Raji (cell line): ENCODE data around the gene DRC1.

ENCODE experiments used
- POLR2A ChIP-seq: IDR thresholded peaks from 2 replicates; pipeline ENCODE4 v1.6.1; 2011; ENCODE audit warnings: low read depth, low read length, control low read depth; ENCODE audit not compliant: insufficient read depth

DRC1 gene

GRCh38 chr2:26394694-26395093, 7.0 kb upstream of the DRC1 start:
- TF ChIP-seq POLR2A = no peak

- no peak for TF ChIP-seq POLR2A
These were observed 6.3 kb upstream of the DRC1 start for GRCh38 chr2:26395394-26395793.

- no peak for TF ChIP-seq POLR2A
These were observed 4.9 kb upstream of the DRC1 start for GRCh38 chr2:26396734-26397298.

GRCh38 chr2:26399771-26400376, 1.8 kb upstream of the DRC1 start:
- no peak for TF ChIP-seq POLR2A

GRCh38 chr2:26400723-26401122, 997 bp upstream of the DRC1 start:
- no peak for TF ChIP-seq POLR2A

- TF ChIP-seq POLR2A = no peak
These were observed 5.8 kb downstream of the DRC1 start for GRCh38 chr2:26407526-26407925.

GRCh38 chr2:26409785-26410184, 8.1 kb downstream of the DRC1 start:
- no peak for TF ChIP-seq POLR2A

- TF ChIP-seq POLR2A = no peak
These were observed 9.1 kb downstream of the DRC1 start for GRCh38 chr2:26410764-26411243.

GRCh38 chr2:26411419-26411818, 9.7 kb downstream of the DRC1 start:
- no peak for TF ChIP-seq POLR2A

- TF ChIP-seq POLR2A = no peak
These were observed 10.5 kb downstream of the DRC1 start for GRCh38 chr2:26412091-26412673.

- no peak for TF ChIP-seq POLR2A
These were observed 12.6 kb downstream of the DRC1 start for GRCh38 chr2:26414311-26414710.

- no peak for TF ChIP-seq POLR2A
These were observed 20.2 kb downstream of the DRC1 start for GRCh38 chr2:26421961-26422360.

- TF ChIP-seq POLR2A = no peak
These were observed 21.4 kb downstream of the DRC1 start for GRCh38 chr2:26422947-26423629.

GRCh38 chr2:26423750-26424149, 22.0 kb downstream of the DRC1 start:
- TF ChIP-seq POLR2A = no peak

GRCh38 chr2:26424221-26424620, 22.5 kb downstream of the DRC1 start:
- TF ChIP-seq POLR2A = no peak

GRCh38 chr2:26428846-26429245, 27.1 kb downstream of the DRC1 start:
- no peak for TF ChIP-seq POLR2A
